Measurements from ENCODE around the gene CDKAL1. TPM values are rescaled to one million over a fixed set of nuclear protein-coding genes. Genes with fewer than 3 reads are reported as not detected.

Gene CDKAL1
- total RNA-seq, 1 experiment from 2014 or later: 20.6 TPM

DNA sequence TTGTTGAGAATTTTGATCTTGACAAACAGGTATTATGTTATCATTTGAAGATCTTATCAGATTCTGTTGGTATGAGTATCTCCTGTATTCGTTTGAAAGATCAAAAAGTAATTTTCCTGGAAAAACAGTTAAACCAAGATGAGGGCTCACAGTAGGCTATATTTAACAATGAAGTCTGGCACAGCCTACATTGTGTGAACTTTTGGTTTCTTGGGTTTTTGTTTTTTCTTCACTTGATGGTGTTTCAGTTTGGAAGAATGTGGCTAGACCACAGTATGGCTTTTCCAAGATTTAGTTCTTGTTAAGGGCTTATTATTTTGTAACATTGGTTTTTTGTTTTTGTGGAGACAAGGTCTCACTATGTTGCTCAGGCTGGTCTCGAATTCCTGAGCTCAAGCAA, 306.4 kb downstream of the CDKAL1 start:
- peaks cover 4% of the 10 kb centered on the region for H3K9me3 Mint-ChIP-seq
- no peak for DNase-seq (ENCODE audit: low spot score)
- H3K4me3 Mint-ChIP-seq: no peak overlapping the region
- no peak for ATAC-seq
- POLR2A ChIA-PET: no interaction called here
- no peaks in the 10 kb centered on the region for H3K27me3 Mint-ChIP-seq (ENCODE audit: low read depth)
- no peaks in the 10 kb centered on the region for H3K36me3 Mint-ChIP-seq
- no peak for TF ChIP-seq SMAD4 (CRISPR knock-in tag; IDR thresholded peaks at IDR 0.05)
- TF ChIP-seq ELF4 (CRISPR knock-in tag; IDR thresholded peaks at IDR 0.05; ENCODE audit: low read depth): no peak
- no peak for TF ChIP-seq NFE2L1 (CRISPR knock-in tag; IDR thresholded peaks at IDR 0.05)
- no peak for TF ChIP-seq ZNF396 (CRISPR knock-in tag; IDR thresholded peaks at IDR 0.05; ENCODE audit: borderline replicate concordance)
- TF ChIP-seq NR1H2 (CRISPR knock-in tag; IDR thresholded peaks at IDR 0.05): no peak
- TF ChIP-seq, protein P1, sequence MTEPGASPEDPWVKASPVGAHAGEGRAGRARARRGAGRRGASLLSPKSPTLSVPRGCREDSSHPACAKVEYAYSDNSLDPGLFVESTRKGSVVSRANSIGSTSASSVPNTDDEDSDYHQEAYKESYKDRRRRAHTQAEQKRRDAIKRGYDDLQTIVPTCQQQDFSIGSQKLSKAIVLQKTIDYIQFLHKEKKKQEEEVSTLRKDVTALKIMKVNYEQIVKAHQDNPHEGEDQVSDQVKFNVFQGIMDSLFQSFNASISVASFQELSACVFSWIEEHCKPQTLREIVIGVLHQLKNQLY (CRISPR knock-in tag; IDR thresholded peaks at IDR 0.05): no peak
- TF ChIP-seq, protein P2, sequence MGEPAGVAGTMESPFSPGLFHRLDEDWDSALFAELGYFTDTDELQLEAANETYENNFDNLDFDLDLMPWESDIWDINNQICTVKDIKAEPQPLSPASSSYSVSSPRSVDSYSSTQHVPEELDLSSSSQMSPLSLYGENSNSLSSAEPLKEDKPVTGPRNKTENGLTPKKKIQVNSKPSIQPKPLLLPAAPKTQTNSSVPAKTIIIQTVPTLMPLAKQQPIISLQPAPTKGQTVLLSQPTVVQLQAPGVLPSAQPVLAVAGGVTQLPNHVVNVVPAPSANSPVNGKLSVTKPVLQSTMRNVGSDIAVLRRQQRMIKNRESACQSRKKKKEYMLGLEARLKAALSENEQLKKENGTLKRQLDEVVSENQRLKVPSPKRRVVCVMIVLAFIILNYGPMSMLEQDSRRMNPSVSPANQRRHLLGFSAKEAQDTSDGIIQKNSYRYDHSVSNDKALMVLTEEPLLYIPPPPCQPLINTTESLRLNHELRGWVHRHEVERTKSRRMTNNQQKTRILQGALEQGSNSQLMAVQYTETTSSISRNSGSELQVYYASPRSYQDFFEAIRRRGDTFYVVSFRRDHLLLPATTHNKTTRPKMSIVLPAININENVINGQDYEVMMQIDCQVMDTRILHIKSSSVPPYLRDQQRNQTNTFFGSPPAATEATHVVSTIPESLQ (CRISPR knock-in tag; IDR thresholded peaks at IDR 0.05): no peak
- no peak for TF ChIP-seq CREB1 (CRISPR knock-in tag; IDR thresholded peaks at IDR 0.05)
- TF ChIP-seq TEAD1 (CRISPR knock-in tag; IDR thresholded peaks at IDR 0.05): no peak
- TF ChIP-seq, protein P3, sequence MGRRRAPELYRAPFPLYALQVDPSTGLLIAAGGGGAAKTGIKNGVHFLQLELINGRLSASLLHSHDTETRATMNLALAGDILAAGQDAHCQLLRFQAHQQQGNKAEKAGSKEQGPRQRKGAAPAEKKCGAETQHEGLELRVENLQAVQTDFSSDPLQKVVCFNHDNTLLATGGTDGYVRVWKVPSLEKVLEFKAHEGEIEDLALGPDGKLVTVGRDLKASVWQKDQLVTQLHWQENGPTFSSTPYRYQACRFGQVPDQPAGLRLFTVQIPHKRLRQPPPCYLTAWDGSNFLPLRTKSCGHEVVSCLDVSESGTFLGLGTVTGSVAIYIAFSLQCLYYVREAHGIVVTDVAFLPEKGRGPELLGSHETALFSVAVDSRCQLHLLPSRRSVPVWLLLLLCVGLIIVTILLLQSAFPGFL (CRISPR knock-in tag; IDR thresholded peaks at IDR 0.05; ENCODE audit: borderline replicate concordance): no peak
- TF ChIP-seq, protein P4, sequence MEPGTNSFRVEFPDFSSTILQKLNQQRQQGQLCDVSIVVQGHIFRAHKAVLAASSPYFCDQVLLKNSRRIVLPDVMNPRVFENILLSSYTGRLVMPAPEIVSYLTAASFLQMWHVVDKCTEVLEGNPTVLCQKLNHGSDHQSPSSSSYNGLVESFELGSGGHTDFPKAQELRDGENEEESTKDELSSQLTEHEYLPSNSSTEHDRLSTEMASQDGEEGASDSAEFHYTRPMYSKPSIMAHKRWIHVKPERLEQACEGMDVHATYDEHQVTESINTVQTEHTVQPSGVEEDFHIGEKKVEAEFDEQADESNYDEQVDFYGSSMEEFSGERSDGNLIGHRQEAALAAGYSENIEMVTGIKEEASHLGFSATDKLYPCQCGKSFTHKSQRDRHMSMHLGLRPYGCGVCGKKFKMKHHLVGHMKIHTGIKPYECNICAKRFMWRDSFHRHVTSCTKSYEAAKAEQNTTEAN (CRISPR knock-in tag; IDR thresholded peaks at IDR 0.05): no peak
- TF ChIP-seq FOXJ3 (CRISPR knock-in tag; IDR thresholded peaks at IDR 0.05; ENCODE audit: borderline replicate concordance): no peak
- TF ChIP-seq GABPB1 (CRISPR knock-in tag; IDR thresholded peaks at IDR 0.05): no peak
- no peak for TF ChIP-seq KAT7 (CRISPR knock-in tag; IDR thresholded peaks at IDR 0.05; ENCODE audit: borderline replicate concordance)
- no peak for TF ChIP-seq PRRX2 (CRISPR knock-in tag; IDR thresholded peaks at IDR 0.05)
- TF ChIP-seq ZNF138 (CRISPR knock-in tag; conservative IDR thresholded peaks at IDR 0.05): no peak
- no peak for TF ChIP-seq ZNF416 (CRISPR knock-in tag; IDR thresholded peaks at IDR 0.05)
- peaks cover 6% of the 10 kb centered on the region; the same call in 1 of the 2 replicates for H3K4me1 Mint-ChIP-seq
- H3K27ac Mint-ChIP-seq: no peak overlapping the region
- CTCF ChIA-PET: no interaction called here

DNA sequence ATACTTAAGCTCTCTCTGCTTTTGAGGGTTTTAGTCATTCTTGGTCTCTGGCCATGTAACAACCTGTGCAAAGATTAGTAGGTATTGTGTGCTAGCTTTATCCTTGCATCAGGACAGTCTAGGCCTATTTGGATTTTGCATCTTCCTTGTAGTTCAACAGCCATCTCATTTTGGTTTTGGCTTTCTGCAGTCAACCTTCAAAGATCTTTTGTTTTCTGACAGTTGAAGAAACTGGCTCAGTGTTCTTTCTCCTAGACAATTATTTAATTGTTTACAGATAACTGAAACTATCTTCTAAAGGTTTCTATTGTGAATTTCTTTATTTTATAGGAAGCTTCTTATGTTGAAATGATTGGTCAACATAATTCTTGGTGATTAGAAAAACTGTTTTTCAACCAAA, 307.5 kb downstream of the CDKAL1 start:
- H3K27me3 Mint-ChIP-seq (ENCODE audit: low read depth): no peaks in the 10 kb centered on the region
- DNase-seq (ENCODE audit: low spot score): no peak
- H3K9me3 Mint-ChIP-seq: peaks cover 4% of the 10 kb centered on the region
- H3K4me1 Mint-ChIP-seq: peaks cover 5% of the 10 kb centered on the region; the same call in 1 of the 2 replicates
- ChIA-PET POLR2A (no interaction called here), CTCF (no interaction called here)
- H3K36me3 Mint-ChIP-seq: no peaks in the 10 kb centered on the region
- no peak for ATAC-seq
- no peak overlapping the region for H3K4me3 Mint-ChIP-seq
- no peak overlapping the region for H3K27ac Mint-ChIP-seq
- TF ChIP-seq, protein P5, sequence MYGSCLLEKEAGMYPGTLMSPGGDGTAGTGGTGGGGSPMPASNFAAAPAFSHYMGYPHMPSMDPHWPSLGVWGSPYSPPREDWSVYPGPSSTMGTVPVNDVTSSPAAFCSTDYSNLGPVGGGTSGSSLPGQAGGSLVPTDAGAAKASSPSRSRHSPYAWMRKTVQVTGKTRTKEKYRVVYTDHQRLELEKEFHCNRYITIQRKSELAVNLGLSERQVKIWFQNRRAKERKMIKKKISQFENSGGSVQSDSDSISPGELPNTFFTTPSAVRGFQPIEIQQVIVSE (CRISPR knock-in tag; IDR thresholded peaks at IDR 0.05; ENCODE audit: borderline replicate concordance): no peak
- TF ChIP-seq ZNF396 (CRISPR knock-in tag; IDR thresholded peaks at IDR 0.05; ENCODE audit: borderline replicate concordance) (no peak), TCF7 (CRISPR knock-in tag; IDR thresholded peaks at IDR 0.05; ENCODE audit: low read depth) (no peak), NFYB (CRISPR knock-in tag; conservative IDR thresholded peaks at IDR 0.05; ENCODE audit: low read depth) (no peak), ZNF232 (CRISPR knock-in tag; IDR thresholded peaks at IDR 0.05) (no peak)
- TF ChIP-seq, protein P6, sequence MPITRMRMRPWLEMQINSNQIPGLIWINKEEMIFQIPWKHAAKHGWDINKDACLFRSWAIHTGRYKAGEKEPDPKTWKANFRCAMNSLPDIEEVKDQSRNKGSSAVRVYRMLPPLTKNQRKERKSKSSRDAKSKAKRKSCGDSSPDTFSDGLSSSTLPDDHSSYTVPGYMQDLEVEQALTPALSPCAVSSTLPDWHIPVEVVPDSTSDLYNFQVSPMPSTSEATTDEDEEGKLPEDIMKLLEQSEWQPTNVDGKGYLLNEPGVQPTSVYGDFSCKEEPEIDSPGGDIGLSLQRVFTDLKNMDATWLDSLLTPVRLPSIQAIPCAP (CRISPR knock-in tag; IDR thresholded peaks at IDR 0.05): no peak
- TF ChIP-seq, protein P7, sequence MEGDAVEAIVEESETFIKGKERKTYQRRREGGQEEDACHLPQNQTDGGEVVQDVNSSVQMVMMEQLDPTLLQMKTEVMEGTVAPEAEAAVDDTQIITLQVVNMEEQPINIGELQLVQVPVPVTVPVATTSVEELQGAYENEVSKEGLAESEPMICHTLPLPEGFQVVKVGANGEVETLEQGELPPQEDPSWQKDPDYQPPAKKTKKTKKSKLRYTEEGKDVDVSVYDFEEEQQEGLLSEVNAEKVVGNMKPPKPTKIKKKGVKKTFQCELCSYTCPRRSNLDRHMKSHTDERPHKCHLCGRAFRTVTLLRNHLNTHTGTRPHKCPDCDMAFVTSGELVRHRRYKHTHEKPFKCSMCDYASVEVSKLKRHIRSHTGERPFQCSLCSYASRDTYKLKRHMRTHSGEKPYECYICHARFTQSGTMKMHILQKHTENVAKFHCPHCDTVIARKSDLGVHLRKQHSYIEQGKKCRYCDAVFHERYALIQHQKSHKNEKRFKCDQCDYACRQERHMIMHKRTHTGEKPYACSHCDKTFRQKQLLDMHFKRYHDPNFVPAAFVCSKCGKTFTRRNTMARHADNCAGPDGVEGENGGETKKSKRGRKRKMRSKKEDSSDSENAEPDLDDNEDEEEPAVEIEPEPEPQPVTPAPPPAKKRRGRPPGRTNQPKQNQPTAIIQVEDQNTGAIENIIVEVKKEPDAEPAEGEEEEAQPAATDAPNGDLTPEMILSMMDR (IDR thresholded peaks at IDR 0.05): no peak
- TF ChIP-seq, protein P8, sequence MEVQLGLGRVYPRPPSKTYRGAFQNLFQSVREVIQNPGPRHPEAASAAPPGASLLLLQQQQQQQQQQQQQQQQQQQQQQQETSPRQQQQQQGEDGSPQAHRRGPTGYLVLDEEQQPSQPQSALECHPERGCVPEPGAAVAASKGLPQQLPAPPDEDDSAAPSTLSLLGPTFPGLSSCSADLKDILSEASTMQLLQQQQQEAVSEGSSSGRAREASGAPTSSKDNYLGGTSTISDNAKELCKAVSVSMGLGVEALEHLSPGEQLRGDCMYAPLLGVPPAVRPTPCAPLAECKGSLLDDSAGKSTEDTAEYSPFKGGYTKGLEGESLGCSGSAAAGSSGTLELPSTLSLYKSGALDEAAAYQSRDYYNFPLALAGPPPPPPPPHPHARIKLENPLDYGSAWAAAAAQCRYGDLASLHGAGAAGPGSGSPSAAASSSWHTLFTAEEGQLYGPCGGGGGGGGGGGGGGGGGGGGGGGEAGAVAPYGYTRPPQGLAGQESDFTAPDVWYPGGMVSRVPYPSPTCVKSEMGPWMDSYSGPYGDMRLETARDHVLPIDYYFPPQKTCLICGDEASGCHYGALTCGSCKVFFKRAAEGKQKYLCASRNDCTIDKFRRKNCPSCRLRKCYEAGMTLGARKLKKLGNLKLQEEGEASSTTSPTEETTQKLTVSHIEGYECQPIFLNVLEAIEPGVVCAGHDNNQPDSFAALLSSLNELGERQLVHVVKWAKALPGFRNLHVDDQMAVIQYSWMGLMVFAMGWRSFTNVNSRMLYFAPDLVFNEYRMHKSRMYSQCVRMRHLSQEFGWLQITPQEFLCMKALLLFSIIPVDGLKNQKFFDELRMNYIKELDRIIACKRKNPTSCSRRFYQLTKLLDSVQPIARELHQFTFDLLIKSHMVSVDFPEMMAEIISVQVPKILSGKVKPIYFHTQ (CRISPR knock-in tag; IDR thresholded peaks at IDR 0.05): no peak
